Fibroblast of the aortic adventitia (primary cell): ENCODE measurements around the gene FCN1. TPM values are rescaled to one million over a fixed set of nuclear protein-coding genes. Genes with fewer than 3 reads are reported as not detected.

Experiments
- DNase-seq: peaks from one replicate; pipeline ENCODE4 v3.0.0-alpha.2; 2010; ENCODE audit warnings: low read depth
- H3K4me3 ChIP-seq: 2 replicates; pipeline ENCODE4 v1.5.1; 2011; ENCODE audit warnings: low read depth, mild to moderate bottlenecking, control low read depth, low read length, moderate library complexity
- total RNA-seq: library from RNA; depleted of rRNA; stranded (reverse); fragments of >200 nt; gene quantifications from 2 replicates; pipeline ENCODE4 v1.2.3, GENCODE V29; 2012; ENCODE audit warnings: low replicate concordance
- TF ChIP-seq, protein P1 (sequence below): IDR thresholded peaks from 2 replicates; pipeline ENCODE4 v1.5.1; 2011; ENCODE audit warnings: mild to moderate bottlenecking, low read length, control low read depth, inconsistent platforms; ENCODE audit not compliant: insufficient read depth

FCN1 gene
- total RNA-seq, 1 donor, result not detected

DNA sequence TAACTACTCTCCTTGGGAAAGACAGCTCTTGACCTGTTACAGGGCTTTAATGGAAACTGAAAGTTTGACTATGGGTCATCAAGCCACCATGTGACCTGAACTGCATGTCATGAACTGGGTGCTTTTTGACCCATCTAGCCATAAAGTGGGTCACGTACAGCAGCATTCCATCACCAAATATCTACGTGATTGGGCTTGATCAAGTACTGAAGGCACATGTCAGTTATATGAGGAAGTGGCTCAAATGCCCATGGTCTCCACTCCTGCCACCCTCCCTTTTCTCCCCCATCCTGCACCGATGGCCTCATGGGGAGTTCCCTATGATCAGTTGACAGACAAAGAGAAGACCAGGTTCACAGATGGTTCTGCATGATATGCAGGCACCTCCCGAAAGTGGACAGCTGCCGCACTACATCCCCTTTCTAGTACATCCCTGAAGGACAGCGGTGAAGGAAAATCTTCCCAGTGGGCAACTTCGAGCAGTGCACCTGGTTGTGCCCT is 7.3 kb upstream of the FCN1 start:
- TF ChIP-seq, protein P1, sequence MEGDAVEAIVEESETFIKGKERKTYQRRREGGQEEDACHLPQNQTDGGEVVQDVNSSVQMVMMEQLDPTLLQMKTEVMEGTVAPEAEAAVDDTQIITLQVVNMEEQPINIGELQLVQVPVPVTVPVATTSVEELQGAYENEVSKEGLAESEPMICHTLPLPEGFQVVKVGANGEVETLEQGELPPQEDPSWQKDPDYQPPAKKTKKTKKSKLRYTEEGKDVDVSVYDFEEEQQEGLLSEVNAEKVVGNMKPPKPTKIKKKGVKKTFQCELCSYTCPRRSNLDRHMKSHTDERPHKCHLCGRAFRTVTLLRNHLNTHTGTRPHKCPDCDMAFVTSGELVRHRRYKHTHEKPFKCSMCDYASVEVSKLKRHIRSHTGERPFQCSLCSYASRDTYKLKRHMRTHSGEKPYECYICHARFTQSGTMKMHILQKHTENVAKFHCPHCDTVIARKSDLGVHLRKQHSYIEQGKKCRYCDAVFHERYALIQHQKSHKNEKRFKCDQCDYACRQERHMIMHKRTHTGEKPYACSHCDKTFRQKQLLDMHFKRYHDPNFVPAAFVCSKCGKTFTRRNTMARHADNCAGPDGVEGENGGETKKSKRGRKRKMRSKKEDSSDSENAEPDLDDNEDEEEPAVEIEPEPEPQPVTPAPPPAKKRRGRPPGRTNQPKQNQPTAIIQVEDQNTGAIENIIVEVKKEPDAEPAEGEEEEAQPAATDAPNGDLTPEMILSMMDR, result no peak
- no peak for DNase-seq

DNA sequence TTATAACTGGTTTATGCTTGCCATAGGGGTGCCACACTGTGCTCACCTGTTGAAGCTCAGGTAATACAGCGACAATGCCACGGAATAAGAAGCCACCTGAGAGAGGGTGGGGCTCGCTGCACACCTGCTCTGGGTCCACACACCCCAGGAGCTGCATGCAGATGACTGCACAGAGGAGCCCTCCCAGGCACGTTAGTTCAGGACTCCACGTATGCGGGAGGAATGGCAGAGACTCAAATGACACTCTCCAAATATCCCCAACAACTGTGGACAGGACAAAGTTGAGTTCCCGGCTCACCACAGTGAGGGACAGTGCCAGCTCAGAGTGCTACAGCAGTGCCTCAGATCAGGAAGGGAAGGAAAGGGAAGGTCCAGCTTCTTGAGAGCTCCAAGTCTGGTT is 5.8 kb upstream of the FCN1 start:
- TF ChIP-seq, protein P1, result no peak
- H3K4me3 ChIP-seq, result no peak overlapping the region
- no peak for DNase-seq

More for the DNA sequence above, 7.3 kb upstream of the FCN1 start:
- no peak overlapping the region for H3K4me3 ChIP-seq

DNA sequence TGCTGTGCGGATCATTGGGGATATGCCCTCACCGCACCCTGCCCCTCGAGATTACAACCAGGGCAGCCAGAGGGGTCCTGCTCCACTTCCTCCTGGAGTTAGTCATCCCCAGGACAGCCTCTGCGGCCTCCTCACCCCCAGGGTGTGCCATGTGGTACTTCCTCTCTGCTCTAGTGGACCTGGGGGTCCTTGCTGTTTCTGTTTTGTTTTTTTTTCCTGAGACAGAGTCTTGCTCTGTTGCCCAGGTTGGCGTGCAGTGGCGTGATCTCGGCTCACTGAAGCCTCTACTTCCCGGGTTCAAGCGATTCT is 5.2 kb upstream of the FCN1 start:
- DNase-seq, result no peak
- TF ChIP-seq, protein P1, result no peak
- H3K4me3 ChIP-seq, result no peak overlapping the region

DNA sequence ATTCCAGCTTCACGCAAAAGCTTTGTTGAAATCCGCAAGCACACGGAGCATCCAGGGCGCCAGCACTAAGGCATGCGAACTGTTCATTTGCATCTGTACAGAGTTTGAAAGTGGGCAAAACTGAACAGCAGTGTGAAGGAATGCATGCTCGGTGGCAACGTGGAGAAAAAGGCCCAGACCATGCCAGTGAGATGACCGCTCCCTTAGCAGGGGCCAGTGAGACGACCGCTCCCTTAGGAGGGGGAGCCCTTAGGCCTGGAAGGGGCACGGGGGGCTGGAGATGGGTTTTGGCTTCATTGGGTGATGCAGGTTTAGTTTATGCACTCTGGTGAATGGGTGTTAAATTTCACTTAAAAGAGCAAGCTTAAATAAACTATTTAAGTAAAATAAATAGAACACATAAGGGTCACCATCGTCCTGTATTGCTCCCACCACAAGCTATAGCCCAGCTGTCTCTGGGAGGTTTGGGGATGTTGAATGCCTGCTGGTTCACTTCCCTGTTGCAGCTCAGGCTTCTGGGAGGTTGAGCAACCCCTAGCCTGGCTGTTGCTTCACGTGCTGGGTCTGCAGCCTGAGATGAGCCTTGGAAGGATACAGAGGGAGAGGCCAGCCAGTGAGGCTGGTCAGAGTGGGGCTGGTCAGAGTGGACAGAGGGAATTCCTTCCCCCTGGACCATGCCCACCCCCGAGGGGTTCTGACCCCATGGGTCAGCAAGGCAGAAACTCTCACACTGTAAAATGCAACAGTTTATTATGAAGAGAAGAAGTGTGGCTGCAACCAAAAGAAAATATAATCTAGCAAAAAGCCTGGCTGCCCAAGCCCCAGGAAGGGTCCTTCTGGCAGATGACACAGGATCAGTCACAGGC is 4.6 kb upstream of the FCN1 start:
- no peak overlapping the region for H3K4me3 ChIP-seq
- DNase-seq, result no peak
- TF ChIP-seq, protein P1, result no peak

DNA sequence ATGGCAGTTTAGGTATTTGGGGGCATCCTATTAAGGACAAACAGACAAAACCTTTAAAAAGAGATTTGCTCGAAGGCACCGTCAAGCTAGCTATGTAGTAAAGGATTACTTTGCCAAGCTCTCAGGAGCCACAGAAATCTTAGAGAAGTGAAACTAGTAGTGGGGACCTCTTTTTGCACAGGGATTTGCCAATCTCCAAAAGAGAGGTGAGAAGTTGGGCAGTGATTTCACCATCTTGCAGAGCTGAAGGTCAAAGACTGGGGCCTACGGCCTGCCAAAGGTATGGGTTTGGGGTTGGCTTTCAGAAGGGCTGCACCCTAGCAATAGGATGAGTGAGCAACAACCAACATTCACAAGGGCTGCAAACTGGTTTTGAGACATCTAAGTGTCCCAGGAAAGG is 1.6 kb upstream of the FCN1 start:
- no peak for DNase-seq
- TF ChIP-seq, protein P1, result no peak
- no peak overlapping the region for H3K4me3 ChIP-seq

DNA sequence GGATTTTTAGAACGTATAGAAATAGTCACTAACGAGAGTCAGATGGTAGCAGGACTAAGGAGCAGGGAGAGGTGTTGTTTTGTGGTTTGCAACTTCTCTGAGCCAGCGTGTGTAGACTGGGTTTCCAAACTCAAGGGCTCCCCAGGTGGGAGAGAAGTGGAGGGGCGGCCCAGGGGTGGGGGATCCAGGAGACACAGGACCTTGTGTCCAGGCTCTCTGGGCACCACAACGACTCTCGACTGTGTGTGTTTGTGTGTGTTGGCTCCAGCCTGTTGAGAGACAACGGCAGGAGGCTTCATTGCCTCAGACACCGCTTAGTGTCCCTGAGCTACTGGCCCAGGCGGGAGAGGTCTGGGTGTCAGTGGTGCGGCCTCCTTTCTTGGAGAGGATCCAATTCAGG is 934 bp upstream of the FCN1 start:
- DNase-seq, result no peak
- TF ChIP-seq, protein P1, result no peak
- no peak overlapping the region for H3K4me3 ChIP-seq
